Measurements from ENCODE around the gene CDH26.

The CDH26 gene

GRCh38 chr20:59925899-59926298 is 32.3 kb upstream of the CDH26 start:
- no peak for TF ChIP-seq CTCF (IDR thresholded peaks at IDR 0.05; ENCODE audit: low read depth, low read length)
- no peak overlapping the region for H3K4me3 ChIP-seq (ENCODE audit: low read depth, low read length)

- no peak for TF ChIP-seq CTCF (IDR thresholded peaks at IDR 0.05; ENCODE audit: low read depth, low read length)
- H3K4me3 ChIP-seq (ENCODE audit: low read depth, low read length) = no peak overlapping the region
Observed at GRCh38 chr20:59931511-59932312, 26.5 kb upstream of the CDH26 start.

- no peak overlapping the region for H3K4me3 ChIP-seq (ENCODE audit: low read depth, low read length)
- no peak for TF ChIP-seq CTCF (IDR thresholded peaks at IDR 0.05; ENCODE audit: low read depth, low read length)
Observed at GRCh38 chr20:59932616-59933295, 25.5 kb upstream of the CDH26 start.

GRCh38 chr20:59933296-59933848 is 24.9 kb upstream of the CDH26 start, which contains the start of gene SYCP2:
Gene SYCP2, minus strand, starts transcription at chr20:59933637. Its CDS starts 11,224 bp downstream, at chr20:59922413.
- no peak for TF ChIP-seq CTCF (IDR thresholded peaks at IDR 0.05; ENCODE audit: low read depth, low read length)

GRCh38 chr20:59933849-59934585 is 24.2 kb upstream of the CDH26 start:
- peak overlapping the region; percentile 59 for H3K4me3 ChIP-seq (ENCODE audit: low read depth, low read length)
- peak; percentile 89 for TF ChIP-seq CTCF (IDR thresholded peaks at IDR 0.05; ENCODE audit: low read depth, low read length)

More at GRCh38 chr20:59933296-59933848, 24.9 kb upstream of the CDH26 start, which contains the start of gene SYCP2:
- H3K4me3 ChIP-seq (ENCODE audit: low read depth, low read length) = peak within 1 kb of the TSS; percentile 59

- TF ChIP-seq CTCF (IDR thresholded peaks at IDR 0.05; ENCODE audit: low read depth, low read length) = no peak
- H3K4me3 ChIP-seq (ENCODE audit: low read depth, low read length) = no peak overlapping the region
Observed at GRCh38 chr20:59935457-59936185, 22.6 kb upstream of the CDH26 start.

All from WI38 (cell line).